ENCODE results near the gene CDC42BPA.

CDC42BPA gene

GRCh38 chr1:227213426-227213825, 104.9 kb downstream of the CDC42BPA start:
- DNase-seq (ENCODE audit: low read depth in 1 of 2, low spot score in 1 of 2): no peak

DNA sequence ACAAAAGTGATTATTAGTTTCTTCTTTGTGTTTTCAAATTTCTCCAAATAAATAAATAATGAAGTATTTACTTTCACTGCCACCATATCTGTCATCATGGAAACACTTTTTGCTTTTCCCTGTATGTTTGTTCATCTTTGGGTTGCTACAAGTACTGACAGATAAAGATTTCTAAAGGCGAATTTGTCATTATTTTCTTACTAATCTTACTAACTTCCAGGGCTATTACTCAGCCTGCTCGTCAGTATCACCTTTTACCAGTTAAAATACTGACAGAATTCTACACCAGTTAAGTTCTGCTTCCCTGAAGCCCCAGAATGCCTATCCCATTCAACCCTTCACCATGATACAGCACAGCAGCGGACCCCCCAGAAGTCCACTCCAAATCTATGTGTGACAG, 106.1 kb downstream of the CDC42BPA start:
- DNase-seq (ENCODE audit: low read depth in 1 of 2, low spot score in 1 of 2): no peak

DNA sequence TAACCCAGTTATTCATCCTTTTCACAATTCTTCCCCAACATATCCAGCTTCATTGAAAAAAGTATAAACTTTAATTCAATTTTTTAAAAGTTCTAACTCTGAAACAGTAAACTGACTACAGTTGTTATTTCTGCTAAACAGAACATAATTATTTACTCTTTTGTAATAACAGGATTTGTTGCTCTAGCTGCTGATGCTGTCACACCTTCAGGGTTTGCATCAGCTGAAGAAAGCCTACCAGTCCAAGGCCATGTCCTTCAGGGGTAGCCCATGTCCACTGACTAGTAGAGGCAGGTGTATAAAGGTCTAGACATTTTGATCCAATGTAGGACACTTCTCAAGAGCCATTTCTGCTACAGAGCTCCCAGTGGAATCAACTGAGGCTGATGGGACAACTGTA, 107.7 kb downstream of the CDC42BPA start:
- no peak for DNase-seq (ENCODE audit: low read depth in 1 of 2, low spot score in 1 of 2)

- no peak for DNase-seq (ENCODE audit: low read depth in 1 of 2, low spot score in 1 of 2)
Observed at GRCh38 chr1:227197064-227197463, 121.2 kb downstream of the CDC42BPA start.

DNA sequence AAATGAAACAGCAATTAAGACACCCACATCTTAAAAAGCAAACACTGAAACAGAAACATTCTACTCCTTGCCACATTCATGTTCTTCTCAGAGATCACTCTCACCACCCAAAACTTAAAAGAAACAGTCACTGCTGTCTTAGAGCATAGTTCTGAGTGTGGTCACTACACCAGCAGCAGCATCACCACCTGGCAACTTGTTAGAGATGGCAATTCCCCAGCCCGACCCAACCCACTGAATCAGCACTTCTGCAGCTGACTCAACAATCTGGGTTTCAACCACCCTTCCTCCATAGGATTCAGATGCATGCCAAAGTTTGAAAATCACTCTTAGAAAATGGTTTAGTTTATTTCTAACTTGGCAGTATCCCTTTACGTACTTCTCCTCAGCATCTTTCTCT, 126.1 kb downstream of the CDC42BPA start:
- no peak for DNase-seq (ENCODE audit: low read depth in 1 of 2, low spot score in 1 of 2)

DNA sequence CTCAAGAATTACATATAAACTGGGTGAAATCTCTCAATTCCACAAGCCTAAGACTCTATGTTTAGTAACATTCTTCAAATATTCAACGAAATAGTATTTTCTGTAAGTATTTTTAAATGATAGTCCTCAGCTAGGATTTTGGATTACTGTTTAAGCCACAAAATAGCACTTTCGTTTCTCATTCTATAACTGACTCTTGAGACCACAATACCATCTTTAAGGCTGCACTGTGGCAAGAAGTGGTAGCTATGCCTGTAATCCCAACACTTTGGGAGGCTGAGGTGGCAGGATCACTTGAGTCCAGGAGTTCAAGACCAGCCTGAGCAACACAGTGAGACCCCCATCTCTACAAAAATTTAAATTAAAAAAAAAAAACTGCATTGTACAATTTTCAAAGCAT, 126.7 kb downstream of the CDC42BPA start:
- no peak for DNase-seq (ENCODE audit: low read depth in 1 of 2, low spot score in 1 of 2)

GRCh38 chr1:227190321-227190720, 128.0 kb downstream of the CDC42BPA start:
- DNase-seq (ENCODE audit: low read depth in 1 of 2, low spot score in 1 of 2): no peak

DNA sequence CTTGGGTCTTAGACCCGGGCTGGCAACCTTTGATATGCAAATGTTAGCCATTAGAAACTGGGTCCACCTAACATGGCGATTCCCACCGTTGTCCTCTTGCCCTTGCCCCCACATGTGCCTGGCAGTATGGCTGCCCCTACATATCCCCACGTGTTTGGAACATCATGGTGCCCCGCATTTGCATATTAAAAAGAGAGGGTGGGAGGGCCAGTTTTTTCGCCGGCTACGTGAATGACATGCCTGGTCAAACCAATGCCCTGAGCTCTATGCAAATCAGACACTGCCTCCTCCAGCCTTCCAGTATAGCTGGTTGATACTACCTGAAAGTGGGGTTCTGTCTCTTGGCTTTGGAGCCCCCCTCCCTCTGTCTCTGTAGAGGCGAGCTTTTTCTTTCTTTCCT, 133.0 kb downstream of the CDC42BPA start:
- DNase-seq (ENCODE audit: low read depth in 1 of 2, low spot score in 1 of 2): no peak

- DNase-seq (ENCODE audit: low read depth in 1 of 2, low spot score in 1 of 2): no peak
Observed at GRCh38 chr1:227182012-227182411, 136.3 kb downstream of the CDC42BPA start.

GRCh38 chr1:227175611-227176010, 142.7 kb downstream of the CDC42BPA start:
- no peak for DNase-seq (ENCODE audit: low read depth in 1 of 2, low spot score in 1 of 2)

DNA sequence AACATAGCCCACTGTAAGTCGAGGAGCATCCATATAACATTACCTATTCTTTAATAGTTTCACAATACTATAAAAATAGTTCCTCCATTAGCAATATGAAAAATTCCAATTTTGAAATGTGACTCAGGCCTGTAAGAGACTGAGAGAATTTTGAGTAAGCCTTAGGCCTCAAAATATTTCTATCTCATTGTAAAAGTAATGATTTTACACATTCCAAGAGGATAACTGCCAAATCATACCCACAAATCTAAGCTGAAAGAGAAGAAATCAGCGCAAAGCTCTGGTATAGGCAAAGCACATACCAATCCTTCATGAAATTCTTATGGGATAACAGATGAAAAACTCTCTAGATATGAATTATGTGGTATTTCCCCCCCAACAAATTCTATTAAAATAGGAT, 144.1 kb downstream of the CDC42BPA start:
- DNase-seq (ENCODE audit: low read depth in 1 of 2, low spot score in 1 of 2): no peak

DNA sequence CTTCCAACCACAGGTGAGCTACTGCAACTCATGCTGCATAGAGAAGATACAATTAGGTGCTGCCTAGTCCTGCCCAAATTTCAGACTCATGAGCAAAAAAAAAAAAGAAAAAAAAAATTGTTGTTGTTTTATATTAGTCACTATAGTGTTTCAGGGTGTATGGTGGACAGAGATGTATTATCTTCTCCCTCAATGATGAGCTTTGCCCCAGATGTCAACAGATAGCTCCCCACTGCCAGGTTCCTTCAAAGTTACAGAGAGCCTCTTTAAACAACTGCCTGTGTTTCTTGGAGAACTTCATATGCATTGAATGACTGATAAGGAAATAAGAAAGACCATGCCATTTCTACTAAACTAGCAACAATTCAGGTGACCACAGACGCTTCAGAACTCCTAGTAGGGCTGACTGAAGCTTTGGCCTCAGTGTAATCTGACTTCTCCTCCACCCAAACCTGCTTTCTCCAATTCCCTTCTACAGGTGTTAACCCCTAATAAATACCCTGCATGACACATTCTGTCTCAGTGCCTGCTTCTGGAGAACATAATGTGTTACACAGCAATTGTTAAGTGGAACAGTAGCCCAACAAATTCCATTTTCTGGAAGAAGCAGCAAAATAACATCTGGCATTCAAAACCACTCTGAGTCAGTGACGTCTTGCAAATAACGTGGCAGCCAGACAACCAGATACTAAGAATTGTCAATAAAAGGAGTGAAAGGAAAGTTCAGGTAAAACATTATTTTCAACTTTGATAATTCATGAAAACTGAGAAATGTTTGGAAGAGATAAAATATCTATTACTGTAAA, 147.7 kb downstream of the CDC42BPA start:
- no peak for DNase-seq (ENCODE audit: low read depth in 1 of 2, low spot score in 1 of 2)

- DNase-seq (ENCODE audit: low read depth in 1 of 2, low spot score in 1 of 2): no peak
Observed at GRCh38 chr1:227169343-227169742, 148.9 kb downstream of the CDC42BPA start.

GRCh38 chr1:227167276-227168101, 150.8 kb downstream of the CDC42BPA start:
- DNase-seq (ENCODE audit: low read depth in 1 of 2, low spot score in 1 of 2): no peak

GRCh38 chr1:227166559-227166958, 151.7 kb downstream of the CDC42BPA start:
- DNase-seq (ENCODE audit: low read depth in 1 of 2, low spot score in 1 of 2): no peak

DNA sequence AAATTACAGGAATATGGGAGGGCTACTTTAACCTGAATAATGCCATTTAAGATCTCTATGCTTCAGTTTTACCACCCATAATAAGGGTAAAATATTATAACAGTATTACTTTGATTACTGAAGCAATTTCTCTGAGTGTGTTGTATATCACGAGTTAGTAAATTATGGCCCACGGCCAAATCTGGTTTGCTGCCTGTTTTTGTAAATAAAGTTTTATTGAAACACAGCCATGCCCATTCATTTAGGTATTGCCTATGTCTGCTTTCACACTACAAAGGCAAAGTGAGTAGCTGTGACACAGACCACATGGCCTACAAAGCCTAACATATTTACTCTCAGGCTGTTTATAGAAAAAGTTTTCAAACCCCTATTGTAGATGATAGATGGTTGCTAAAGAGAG, 156.8 kb downstream of the CDC42BPA start:
- DNase-seq (ENCODE audit: low read depth in 1 of 2, low spot score in 1 of 2): no peak

- DNase-seq (ENCODE audit: low read depth in 1 of 2, low spot score in 1 of 2): no peak
Observed at GRCh38 chr1:227156520-227156919, 161.8 kb downstream of the CDC42BPA start.

DNA sequence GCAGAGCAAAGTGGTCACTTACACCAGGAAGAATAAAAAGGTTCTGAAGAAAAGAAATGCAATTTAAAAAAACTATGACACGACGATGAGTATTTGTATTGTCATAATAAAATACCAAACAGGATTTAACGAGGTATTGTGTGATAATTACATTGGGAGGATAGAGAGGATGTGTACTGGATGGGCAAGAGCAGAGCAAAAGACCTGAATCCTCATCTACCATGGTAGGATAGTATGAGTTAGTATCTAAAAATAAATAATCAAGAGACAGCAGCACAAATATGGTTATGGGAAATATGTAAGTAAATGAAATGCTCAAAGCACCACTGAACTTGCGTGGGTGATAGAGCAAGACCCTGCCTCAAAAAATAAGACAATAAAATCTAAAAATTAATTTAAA, 162.6 kb downstream of the CDC42BPA start:
- DNase-seq (ENCODE audit: low read depth in 1 of 2, low spot score in 1 of 2): no peak

DNA sequence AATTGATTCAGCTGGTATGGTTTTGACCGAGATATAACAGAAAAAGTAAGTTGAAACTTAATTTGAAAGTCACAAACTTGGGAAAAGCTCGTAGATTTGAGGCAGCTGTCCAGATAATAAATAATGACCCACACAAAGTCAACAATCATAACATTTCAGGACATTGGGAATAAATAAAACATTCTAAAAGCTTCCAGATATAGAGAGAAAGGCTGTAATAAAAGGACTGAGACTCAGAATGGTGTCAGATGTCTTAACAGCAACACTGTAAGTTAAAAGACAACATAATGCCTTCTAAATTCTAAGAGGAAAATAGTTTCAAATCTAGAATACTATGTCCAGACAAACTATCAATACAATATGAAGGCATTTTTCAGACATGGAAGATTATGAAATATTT, 163.3 kb downstream of the CDC42BPA start:
- DNase-seq (ENCODE audit: low read depth in 1 of 2, low spot score in 1 of 2): no peak

DNA sequence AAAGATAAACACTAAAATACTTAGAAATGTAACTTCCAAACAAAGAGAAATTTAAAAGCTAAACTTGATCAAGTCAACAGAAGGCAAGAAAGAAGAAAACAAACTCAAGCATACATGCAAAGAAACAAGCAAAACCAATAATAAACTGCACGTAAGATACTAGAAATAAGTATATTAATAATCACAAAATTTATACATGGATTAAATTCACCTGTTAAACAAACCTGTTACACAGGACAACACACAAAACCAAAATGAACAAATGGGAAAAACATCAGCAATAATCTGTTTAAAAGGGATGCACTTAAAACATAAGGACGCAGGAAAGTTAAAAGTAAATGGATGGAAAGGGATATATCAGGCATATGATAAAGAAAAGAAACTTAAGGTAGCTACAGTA, 165.8 kb downstream of the CDC42BPA start:
- no peak for DNase-seq (ENCODE audit: low read depth in 1 of 2, low spot score in 1 of 2)

GRCh38 chr1:227140376-227140775, 177.9 kb downstream of the CDC42BPA start:
- no peak for DNase-seq (ENCODE audit: low read depth in 1 of 2, low spot score in 1 of 2)

- DNase-seq (ENCODE audit: low read depth in 1 of 2, low spot score in 1 of 2): no peak
Observed at GRCh38 chr1:227136210-227136820, 182.0 kb downstream of the CDC42BPA start.
